NCI-H146 treated with DMSO at 0.1 percent for 48 hours (cell line): Measurements from ENCODE around the gene SLC13A3.

Experiments
- DNase-seq: peaks from one replicate; lab custom pipeline; 2025; ENCODE audit not compliant: unreplicated experiment; lab: John Stamatoyannopoulos, UW

SLC13A3 gene

DNA sequence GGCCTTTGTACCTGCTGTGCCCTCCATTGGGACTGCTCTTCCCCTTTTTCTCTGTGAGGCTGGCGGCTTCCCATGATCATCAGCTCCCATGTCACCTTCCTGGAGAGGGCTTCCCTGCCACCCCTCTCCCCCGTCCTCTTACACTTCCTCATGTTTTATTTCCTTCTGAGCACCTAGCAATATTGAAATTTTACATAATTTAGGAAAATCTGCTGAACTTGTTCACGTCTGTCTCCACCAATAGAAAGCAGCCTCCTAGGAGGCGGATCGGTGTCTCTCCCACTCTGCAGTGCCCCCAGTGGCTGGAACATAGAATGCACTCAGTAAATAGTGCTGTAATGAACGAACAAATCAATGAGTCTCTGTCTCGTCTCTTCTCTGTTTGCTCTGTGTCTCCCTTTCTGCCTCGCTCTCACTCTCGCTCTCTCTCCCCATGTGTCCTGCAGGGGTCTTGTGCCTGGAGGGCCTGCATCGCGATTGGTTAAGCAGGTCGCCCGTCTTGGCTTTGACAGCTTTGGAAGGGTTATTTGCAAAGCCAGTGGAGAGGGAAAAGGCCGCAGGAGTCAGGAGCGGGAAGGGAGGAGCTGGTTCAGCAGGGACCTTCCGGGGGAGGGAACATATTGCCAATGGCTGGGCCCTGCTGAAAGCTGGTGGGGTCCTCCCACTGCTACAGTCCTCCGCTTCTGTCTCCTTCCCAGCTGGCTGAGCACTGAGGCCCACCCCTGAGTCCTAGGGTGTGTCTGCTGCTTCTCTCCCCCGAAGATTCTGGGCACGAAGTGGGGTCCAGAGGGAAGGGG is 88.7 kb downstream of the SLC13A3 start:
- peak; percentile 32 for DNase-seq

- DNase-seq, result no peak
Measured at GRCh38 chr20:46562009-46562372, 89.3 kb downstream of the SLC13A3 start.

GRCh38 chr20:46559685-46560440 is 91.4 kb downstream of the SLC13A3 start:
- DNase-seq, result no peak

GRCh38 chr20:46559001-46559400 is 92.3 kb downstream of the SLC13A3 start:
- DNase-seq, result no peak

GRCh38 chr20:46558511-46558959 is 92.7 kb downstream of the SLC13A3 start:
- no peak for DNase-seq

- no peak for DNase-seq
Measured at GRCh38 chr20:46557231-46557956, 93.9 kb downstream of the SLC13A3 start.

- DNase-seq, result no peak
Measured at GRCh38 chr20:46555370-46555956, 95.8 kb downstream of the SLC13A3 start.

GRCh38 chr20:46554828-46555227 is 96.4 kb downstream of the SLC13A3 start:
- DNase-seq, result no peak

GRCh38 chr20:46553926-46554325 is 97.3 kb downstream of the SLC13A3 start:
- no peak for DNase-seq

DNA sequence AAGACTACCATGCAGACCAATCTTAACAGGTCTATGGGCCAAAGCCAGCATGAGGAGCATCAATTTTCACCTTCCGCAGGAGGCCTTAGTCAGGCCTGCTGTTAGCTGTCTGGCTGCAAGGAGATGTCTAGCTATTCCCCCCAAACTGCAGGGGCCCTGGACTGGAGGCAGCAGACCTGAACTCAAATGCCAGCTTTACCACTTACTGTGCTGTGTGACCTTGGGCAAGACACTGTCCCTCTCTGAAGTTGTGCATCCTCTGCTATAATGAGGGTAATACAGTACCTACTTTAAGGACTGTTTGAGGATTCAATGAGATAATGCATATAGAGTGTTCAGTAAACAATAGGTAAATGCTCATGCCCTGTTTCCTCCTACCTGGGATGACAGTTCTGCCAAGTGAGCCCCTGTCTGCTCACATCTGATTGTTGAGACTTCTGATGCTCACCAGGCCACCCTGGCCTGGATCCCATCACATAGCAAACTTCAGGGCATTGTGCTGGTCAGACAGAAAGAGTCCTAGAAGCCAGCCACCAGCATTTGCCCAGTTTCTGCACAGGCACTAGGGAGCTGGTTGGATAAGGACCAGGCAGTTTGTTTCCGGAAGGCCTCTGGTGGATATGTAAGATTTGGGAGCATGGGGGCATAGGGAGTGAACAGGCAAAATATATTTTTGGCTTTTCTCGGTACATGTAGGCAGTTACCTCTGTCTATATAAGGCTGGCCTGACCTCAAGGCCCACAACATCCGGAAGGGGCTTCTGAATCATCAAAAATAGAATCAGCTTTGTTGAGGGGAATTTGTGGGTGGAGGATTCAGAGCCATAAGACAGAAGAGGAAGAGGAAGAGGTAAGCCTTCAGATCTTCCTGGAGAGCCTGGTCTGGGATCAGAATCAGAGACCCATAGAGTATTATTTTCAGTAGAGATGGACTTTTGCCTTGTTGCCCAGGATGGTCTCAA is 98.5 kb downstream of the SLC13A3 start:
- no peak for DNase-seq

DNA sequence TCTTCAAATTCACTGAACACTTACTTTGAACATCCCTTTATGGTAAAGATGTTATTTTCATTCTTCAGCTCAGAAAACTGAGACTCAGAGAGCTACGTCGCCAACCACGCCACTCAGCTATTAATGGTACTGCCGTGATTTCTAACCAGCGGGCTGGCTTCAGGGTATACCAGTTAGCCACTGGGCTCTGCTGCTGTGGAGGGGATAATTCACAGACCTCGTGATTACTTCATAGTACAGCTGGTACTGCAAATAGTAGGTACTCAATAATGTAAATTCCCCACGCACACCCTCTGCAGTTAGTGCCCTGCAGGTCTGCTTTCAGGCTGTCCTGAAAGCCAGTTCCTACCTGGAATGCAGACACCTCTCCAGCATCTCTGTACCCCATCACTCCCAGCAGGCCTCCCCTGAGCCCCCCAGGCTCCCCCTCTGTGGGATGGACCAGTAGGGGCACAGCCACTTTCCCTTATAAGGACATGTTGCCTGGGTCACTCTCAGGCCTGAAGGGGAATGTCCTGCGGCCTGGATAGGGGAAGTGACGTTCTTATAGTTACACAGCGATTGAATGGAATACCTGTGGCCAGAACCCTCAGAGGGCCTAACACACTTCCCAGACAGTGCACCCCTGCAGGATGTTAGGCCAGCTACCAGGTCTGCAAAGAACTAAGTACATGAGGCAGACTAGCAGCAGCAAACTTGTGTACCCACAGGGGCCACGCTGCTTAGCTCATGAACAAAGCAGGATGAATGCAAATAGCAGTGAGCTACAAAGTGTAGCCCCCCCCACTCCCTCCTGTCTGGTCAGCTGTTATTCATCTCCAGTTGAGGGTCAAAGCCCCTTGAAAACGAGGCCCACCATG is 99.5 kb downstream of the SLC13A3 start:
- no peak for DNase-seq

GRCh38 chr20:46550461-46550860 is 100.8 kb downstream of the SLC13A3 start, which contains the start of gene OCSTAMP:
OCSTAMP (minus strand) TSS chr20:46550654; CDS start chr20:46550560, 94 bp downstream.
- DNase-seq, result no peak

- no peak for DNase-seq
Measured at GRCh38 chr20:46549188-46549972, 101.9 kb downstream of the SLC13A3 start.

DNA sequence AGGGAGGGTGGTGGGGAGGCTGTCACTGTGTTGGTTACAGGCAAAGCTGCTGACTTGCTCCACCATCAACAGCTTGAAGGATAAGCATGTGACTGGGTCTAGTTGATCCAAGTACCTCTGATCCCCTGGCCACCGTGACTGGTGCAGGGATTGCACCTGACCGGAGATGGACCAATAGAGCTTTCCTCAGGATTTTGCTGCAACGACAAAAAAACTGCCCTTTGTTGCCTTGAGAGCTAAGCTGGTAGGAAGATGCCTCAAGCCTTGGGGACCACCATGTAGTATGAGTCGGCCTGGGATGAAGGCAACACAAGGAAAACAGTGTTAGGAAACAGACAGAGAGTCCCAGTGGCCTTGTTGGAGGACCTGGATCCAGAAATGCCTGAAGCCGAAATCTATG is 102.6 kb downstream of the SLC13A3 start:
- DNase-seq, result no peak

GRCh38 chr20:46547995-46548394 is 103.3 kb downstream of the SLC13A3 start:
- DNase-seq, result no peak

- no peak for DNase-seq
Measured at GRCh38 chr20:46546936-46547335, 104.3 kb downstream of the SLC13A3 start.

GRCh38 chr20:46546298-46546697 is 105.0 kb downstream of the SLC13A3 start:
- DNase-seq, result no peak

DNA sequence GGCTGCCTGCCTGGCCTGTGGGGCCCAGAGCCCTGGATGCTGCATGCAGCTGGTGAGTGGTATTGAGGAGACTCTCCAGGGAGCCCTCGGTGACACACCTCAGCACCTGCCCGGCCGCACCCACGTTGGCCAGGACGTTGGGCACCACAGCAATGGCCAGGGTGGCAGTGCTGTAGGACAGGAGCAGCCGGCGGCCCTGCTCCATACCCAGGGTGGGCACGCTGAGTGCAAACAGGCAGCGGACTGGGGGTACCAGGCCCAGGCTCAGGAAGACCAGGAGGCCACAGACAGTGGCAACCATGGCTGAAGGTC is 105.5 kb downstream of the SLC13A3 start:
- DNase-seq, result no peak
